GM12892 (cell line): ENCODE data around the gene N4BP2L1.

ENCODE experiments used
- DNase-seq: peaks from one replicate; pipeline ENCODE4 v3.0.0; 2011; ENCODE audit not compliant: insufficient read length
- FAIRE-seq: peaks from 2 replicates; lab custom pipeline; 2011; peaks lifted over from hg19 to GRCh38; lab: Jason Lieb, UNC
- POLR2A ChIP-seq: IDR thresholded peaks from 2 replicates; pipeline ENCODE4 v1.6.1; 2011; ENCODE audit warnings: low read depth, low read length, control low read depth
- POLR2AphosphoS5 ChIP-seq: IDR thresholded peaks from 2 replicates; pipeline ENCODE4 v1.6.1; 2011; ENCODE audit warnings: low read depth, low read length, control low read depth
- TAF1 ChIP-seq: IDR thresholded peaks from 2 replicates; pipeline ENCODE4 v1.6.1; 2011; ENCODE audit warnings: low read depth, mild to moderate bottlenecking, control low read depth, low read length, borderline replicate concordance

Gene N4BP2L1

GRCh38 chr13:32409561-32410421 is 18.1 kb downstream of the N4BP2L1 start:
- FAIRE-seq: no peak
- no peak for DNase-seq
- TF ChIP-seq POLR2A (no peak), POLR2AphosphoS5 (no peak), TAF1 (no peak)

GRCh38 chr13:32409001-32409313 is 19.0 kb downstream of the N4BP2L1 start:
- TF ChIP-seq TAF1: no peak
- TF ChIP-seq POLR2AphosphoS5: no peak
- TF ChIP-seq POLR2A: no peak
- no peak for DNase-seq
- FAIRE-seq: no peak

- DNase-seq (no peak), FAIRE-seq (no peak)
- TF ChIP-seq POLR2A (no peak), POLR2AphosphoS5 (no peak), TAF1 (no peak)
These were observed 19.5 kb downstream of the N4BP2L1 start for GRCh38 chr13:32408296-32409000.

GRCh38 chr13:32407854-32408253 is 20.1 kb downstream of the N4BP2L1 start:
- TF ChIP-seq POLR2A (no peak), POLR2AphosphoS5 (no peak), TAF1 (no peak)
- DNase-seq: no peak
- FAIRE-seq: no peak

GRCh38 chr13:32403108-32403507 is 24.8 kb downstream of the N4BP2L1 start:
- FAIRE-seq: no peak
- no peak for DNase-seq

GRCh38 chr13:32391101-32391619 is 36.8 kb downstream of the N4BP2L1 start:
- DNase-seq (no peak), FAIRE-seq (no peak)
- TF ChIP-seq TAF1 (no peak), POLR2A (no peak), POLR2AphosphoS5 (no peak)

More at GRCh38 chr13:32403108-32403507, 24.8 kb downstream of the N4BP2L1 start:
- no peak for TF ChIP-seq TAF1
- TF ChIP-seq POLR2AphosphoS5: no peak
- no peak for TF ChIP-seq POLR2A

- peak; percentile 76 for FAIRE-seq
- TF ChIP-seq POLR2AphosphoS5: no peak
- TF ChIP-seq TAF1: no peak
- no peak for TF ChIP-seq POLR2A
- no peak for DNase-seq
These were observed 37.4 kb downstream of the N4BP2L1 start for GRCh38 chr13:32390484-32390883.

GRCh38 chr13:32390048-32390447 is 37.9 kb downstream of the N4BP2L1 start:
- DNase-seq: no peak
- FAIRE-seq: no peak
- no peak for TF ChIP-seq TAF1
- no peak for TF ChIP-seq POLR2AphosphoS5
- no peak for TF ChIP-seq POLR2A

- FAIRE-seq (no peak), DNase-seq (no peak)
- no peak for TF ChIP-seq POLR2AphosphoS5
- TF ChIP-seq TAF1: no peak
- TF ChIP-seq POLR2A: no peak
These were observed 42.5 kb downstream of the N4BP2L1 start for GRCh38 chr13:32385410-32385809.

GRCh38 chr13:32384702-32385101 is 43.2 kb downstream of the N4BP2L1 start:
- DNase-seq (no peak), FAIRE-seq (no peak)
- TF ChIP-seq POLR2AphosphoS5 (no peak), TAF1 (no peak), POLR2A (no peak)

- TF ChIP-seq POLR2A (no peak), POLR2AphosphoS5 (no peak), TAF1 (no peak)
- FAIRE-seq: no peak
- no peak for DNase-seq
These were observed 43.9 kb downstream of the N4BP2L1 start for GRCh38 chr13:32383836-32384618.
